Panc1 (cell line): ENCODE results near the gene SDK1.

ENCODE experiments used
- POLR2AphosphoS5 ChIP-seq: IDR thresholded peaks from 2 replicates; pipeline ENCODE4 v1.6.1; 2012; ENCODE audit warnings: mild to moderate bottlenecking, low read depth, low read length, moderate library complexity
- TCF7L2 ChIP-seq: IDR thresholded peaks from 2 replicates; pipeline ENCODE4 v1.6.1; 2011; ENCODE audit warnings: mild to moderate bottlenecking, low read depth, low read length, inconsistent platforms
- TF ChIP-seq, protein P1 (sequence below): fragments of 450-650 bp; IDR thresholded peaks from 2 replicates; pipeline ENCODE4 v1.5.1; 2017; ENCODE audit warnings: mild to moderate bottlenecking
- TF ChIP-seq, protein P2 (sequence below), 2 experiments: IDR thresholded peaks; 2 replicates each; pipeline ENCODE4 v1.6.1; 2011 to 2012; ENCODE audit warnings: low read depth in 2 of 2, control low read depth in 1 of 2, low read length in 1 of 2, mild to moderate bottlenecking in 1 of 2, moderate library complexity in 1 of 2; ENCODE audit not compliant: insufficient read depth in 1 of 2

DNA sequence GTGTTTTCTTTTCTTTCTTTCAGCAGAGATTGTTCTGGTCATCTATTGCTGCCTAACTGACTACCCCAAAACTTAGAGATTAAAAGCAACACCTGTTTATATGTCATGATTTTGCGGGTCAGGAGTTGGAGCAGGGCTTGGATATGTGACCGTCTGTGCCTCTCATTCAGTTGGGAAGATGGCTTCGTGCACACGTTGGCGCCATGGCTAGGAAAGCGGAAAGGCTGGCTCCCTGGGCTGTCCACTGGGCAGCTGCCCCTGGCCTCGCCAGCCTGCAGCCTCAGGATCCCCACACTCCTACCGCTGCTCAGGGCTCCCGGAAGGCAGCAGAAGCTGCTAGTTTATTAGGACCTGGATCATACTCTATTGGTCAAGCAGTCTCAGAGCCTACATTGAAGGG, 742.9 kb downstream of the SDK1 start:
- TF ChIP-seq POLR2AphosphoS5, result no peak
- TF ChIP-seq, protein P1, sequence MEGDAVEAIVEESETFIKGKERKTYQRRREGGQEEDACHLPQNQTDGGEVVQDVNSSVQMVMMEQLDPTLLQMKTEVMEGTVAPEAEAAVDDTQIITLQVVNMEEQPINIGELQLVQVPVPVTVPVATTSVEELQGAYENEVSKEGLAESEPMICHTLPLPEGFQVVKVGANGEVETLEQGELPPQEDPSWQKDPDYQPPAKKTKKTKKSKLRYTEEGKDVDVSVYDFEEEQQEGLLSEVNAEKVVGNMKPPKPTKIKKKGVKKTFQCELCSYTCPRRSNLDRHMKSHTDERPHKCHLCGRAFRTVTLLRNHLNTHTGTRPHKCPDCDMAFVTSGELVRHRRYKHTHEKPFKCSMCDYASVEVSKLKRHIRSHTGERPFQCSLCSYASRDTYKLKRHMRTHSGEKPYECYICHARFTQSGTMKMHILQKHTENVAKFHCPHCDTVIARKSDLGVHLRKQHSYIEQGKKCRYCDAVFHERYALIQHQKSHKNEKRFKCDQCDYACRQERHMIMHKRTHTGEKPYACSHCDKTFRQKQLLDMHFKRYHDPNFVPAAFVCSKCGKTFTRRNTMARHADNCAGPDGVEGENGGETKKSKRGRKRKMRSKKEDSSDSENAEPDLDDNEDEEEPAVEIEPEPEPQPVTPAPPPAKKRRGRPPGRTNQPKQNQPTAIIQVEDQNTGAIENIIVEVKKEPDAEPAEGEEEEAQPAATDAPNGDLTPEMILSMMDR, result no peak
- TF ChIP-seq, protein P2, sequence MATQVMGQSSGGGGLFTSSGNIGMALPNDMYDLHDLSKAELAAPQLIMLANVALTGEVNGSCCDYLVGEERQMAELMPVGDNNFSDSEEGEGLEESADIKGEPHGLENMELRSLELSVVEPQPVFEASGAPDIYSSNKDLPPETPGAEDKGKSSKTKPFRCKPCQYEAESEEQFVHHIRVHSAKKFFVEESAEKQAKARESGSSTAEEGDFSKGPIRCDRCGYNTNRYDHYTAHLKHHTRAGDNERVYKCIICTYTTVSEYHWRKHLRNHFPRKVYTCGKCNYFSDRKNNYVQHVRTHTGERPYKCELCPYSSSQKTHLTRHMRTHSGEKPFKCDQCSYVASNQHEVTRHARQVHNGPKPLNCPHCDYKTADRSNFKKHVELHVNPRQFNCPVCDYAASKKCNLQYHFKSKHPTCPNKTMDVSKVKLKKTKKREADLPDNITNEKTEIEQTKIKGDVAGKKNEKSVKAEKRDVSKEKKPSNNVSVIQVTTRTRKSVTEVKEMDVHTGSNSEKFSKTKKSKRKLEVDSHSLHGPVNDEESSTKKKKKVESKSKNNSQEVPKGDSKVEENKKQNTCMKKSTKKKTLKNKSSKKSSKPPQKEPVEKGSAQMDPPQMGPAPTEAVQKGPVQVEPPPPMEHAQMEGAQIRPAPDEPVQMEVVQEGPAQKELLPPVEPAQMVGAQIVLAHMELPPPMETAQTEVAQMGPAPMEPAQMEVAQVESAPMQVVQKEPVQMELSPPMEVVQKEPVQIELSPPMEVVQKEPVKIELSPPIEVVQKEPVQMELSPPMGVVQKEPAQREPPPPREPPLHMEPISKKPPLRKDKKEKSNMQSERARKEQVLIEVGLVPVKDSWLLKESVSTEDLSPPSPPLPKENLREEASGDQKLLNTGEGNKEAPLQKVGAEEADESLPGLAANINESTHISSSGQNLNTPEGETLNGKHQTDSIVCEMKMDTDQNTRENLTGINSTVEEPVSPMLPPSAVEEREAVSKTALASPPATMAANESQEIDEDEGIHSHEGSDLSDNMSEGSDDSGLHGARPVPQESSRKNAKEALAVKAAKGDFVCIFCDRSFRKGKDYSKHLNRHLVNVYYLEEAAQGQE (IDR thresholded peaks at IDR 0.05; ENCODE audit: insufficient read depth in 1 of 2, low read depth in 2 of 2, low read length in 1 of 2), result no peak
- no peak for TF ChIP-seq TCF7L2
